22Rv1 (cell line): ENCODE measurements around the gene DPEP2.
"Not testable (repeated sequence)": the region's sequence is repeated elsewhere in the genome, so short reads cannot be mapped to it uniquely, and the experiment has no call there.

Experiments
- H3K27ac ChIP-seq: fragments of 450-650 bp; 2 replicates; pipeline ENCODE4 v1.5.1; 2017
- CTCF ChIP-seq: fragments of 450-650 bp; IDR thresholded peaks from 2 replicates; pipeline ENCODE4 v1.5.1; 2017; ENCODE audit warnings: mild to moderate bottlenecking
- ZFX ChIP-seq: fragments of 450-650 bp; IDR thresholded peaks from 2 replicates; pipeline ENCODE4 v1.6.1; 2017; ENCODE audit warnings: antibody characterized with exemption, borderline replicate concordance

The DPEP2 gene

GRCh38 chr16:68021490-68021889 lies 22.2 kb upstream of the DPEP2 start:
- H3K27ac ChIP-seq, result no peak overlapping the region

GRCh38 chr16:68019167-68019680 lies 19.9 kb upstream of the DPEP2 start:
- no peak overlapping the region for H3K27ac ChIP-seq
- TF ChIP-seq CTCF (no peak), ZFX (no peak)

More at GRCh38 chr16:68021490-68021889, 22.2 kb upstream of the DPEP2 start:
- TF ChIP-seq ZFX (no peak), CTCF (no peak)

- no peak within 1 kb of the TSS for H3K27ac ChIP-seq
- TF ChIP-seq ZFX (no peak), CTCF (no peak)
Observed at GRCh38 chr16:68015681-68016080, 16.4 kb upstream of the DPEP2 start, which contains the start of gene DPEP2NB. TSS of gene DPEP2NB (minus strand) at chr16:68015911. CDS start at chr16:68015770, 141 bp downstream.

GRCh38 chr16:68013440-68013839 lies 14.2 kb upstream of the DPEP2 start:
- no peak overlapping the region for H3K27ac ChIP-seq
- TF ChIP-seq CTCF, result no peak
- no peak for TF ChIP-seq ZFX

- H3K27ac ChIP-seq, result not testable (repeated sequence)
Observed at GRCh38 chr16:68009872-68010271, 10.6 kb upstream of the DPEP2 start.

- no peak for TF ChIP-seq ZFX
- TF ChIP-seq CTCF, result no peak
- no peak overlapping the region for H3K27ac ChIP-seq
Observed at GRCh38 chr16:68009157-68009735, 10.0 kb upstream of the DPEP2 start.

- H3K27ac ChIP-seq, result no peak overlapping the region
- TF ChIP-seq CTCF (no peak), ZFX (no peak)
Observed at GRCh38 chr16:68005786-68006286, 6.6 kb upstream of the DPEP2 start.
